GM18951 (cell line): Measurements from ENCODE around the gene MNAT1.
"Not testable (repeated sequence)": the region's sequence is repeated elsewhere in the genome, so short reads cannot be mapped to it uniquely, and the experiment has no call there.

Experiments used
- POLR2A ChIP-seq: IDR thresholded peaks from 4 replicates; pipeline ENCODE4 v1.6.1; 2011; ENCODE audit warnings: mild to moderate bottlenecking; ENCODE audit not compliant: insufficient read length, insufficient read depth; ENCODE audit errors: extremely low read depth
- in situ Hi-C: fragments of 300-500 bp; cut with MboI; formaldehyde crosslinking; loops from one replicate; pipeline ENCODE4 v1.12.0; 2022; ENCODE audit warnings: low sequenced_read_pairs, mixed read lengths, inconsistent platforms; ENCODE audit not compliant: unreplicated experiment

The MNAT1 gene

DNA sequence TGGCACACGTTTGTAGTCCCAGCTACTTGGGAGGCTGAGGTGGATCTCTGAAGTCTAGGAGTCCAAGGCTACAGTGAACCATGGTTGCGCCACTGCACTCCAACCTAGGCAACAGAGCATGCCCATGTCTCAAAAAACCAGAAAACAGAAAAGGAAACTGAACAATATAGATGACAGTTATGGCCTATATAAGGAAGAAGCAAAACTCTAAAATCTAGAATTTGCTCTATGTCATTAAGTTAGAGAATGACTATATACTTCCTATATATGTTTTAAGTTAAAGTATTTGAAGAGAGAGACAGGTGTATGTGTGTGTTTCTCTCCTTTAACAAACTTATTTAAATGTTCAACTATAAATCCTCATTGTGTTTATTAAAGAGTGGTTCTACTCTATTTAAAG, 65.8 kb downstream of the MNAT1 start:
- no peak for TF ChIP-seq POLR2A
- in situ Hi-C loops: no loop called here

DNA sequence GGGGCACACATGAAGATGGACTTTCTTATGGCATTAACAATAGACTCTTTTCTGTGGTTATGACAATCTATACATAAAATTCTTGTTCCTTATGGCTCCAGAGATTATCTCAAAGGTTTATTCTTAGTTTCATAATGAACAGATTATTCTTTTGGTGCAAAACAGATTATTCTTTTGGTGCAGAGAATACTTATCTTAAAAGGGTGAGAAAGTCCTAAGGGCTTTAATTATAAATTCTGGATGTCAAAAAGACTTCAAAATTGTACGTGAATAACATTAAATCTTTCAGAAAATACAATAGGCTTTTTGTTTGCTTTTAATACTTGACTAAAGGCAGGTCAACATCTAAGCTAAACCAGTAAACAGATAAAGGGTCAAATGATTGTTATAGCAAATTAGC, 69.3 kb downstream of the MNAT1 start:
- in situ Hi-C loops: no loop called here
- TF ChIP-seq POLR2A: no peak

DNA sequence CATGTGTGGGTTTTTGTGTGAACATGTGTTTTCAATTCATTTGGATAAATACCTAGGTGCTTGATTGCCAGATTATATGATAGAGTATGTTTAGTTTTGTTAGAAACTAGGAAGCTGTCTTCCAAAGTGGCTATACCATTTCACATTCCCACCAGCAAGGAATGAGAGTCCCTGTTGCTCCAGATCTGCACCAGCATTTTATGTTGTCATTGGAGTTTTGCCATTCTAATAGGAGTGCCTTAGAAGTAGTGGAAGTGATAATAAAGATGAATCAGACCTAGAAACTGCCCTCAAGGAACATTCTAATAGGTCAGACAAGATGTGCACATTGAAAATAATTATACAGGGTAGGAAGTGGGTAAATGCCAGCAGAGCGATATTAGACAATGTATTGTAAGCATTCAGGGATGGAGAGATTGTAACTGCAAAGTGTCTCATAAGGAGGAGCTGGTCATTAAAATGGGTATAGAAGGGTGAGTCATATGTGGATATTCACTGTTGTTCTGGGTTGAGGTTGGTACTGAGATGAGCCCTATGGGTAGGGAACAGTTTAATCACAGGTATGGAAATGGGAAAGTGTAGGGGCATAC, 71.4 kb downstream of the MNAT1 start:
- no peak for TF ChIP-seq POLR2A
- in situ Hi-C loops: no loop called here

DNA sequence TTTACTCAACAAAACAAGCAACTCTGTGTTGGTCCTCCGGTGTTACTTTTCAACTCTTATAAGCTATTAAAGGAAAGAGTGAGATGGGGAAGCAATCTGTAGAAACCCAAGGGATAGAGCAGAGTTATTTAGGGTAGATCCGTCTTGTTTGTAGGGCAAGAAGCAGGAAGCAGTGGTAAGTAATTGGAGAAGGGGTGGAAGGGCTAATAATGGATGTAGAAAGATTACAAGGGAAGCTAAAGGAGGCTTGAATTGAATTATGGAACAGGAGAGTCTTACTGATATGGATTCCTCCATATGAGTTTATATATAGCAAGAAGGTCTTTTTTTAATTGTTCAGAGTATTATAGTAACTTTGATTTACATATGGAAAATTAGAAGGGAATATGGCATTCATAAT, 72.7 kb downstream of the MNAT1 start:
- no peak for TF ChIP-seq POLR2A
- in situ Hi-C loops: no loop called here

DNA sequence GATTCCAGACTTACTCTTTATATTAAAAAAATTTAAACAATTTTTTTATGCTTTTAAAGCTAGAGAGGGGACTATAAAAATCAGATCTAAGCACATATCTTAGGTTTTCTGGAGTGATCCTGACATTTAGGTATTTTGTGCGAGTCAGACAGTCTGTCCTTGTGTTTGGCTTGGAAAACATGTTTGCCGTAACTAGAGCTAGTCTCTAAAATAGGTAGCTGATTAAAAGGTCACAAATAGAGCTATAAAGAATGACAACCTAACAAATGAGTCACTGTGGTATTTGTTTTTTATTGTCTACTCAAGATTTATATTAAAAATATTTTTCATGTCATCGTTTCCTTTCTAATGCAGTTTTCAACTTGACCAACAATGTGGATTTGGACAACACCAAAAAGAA, 73.4 kb downstream of the MNAT1 start:
- in situ Hi-C loops: no loop called here
- no peak for TF ChIP-seq POLR2A

DNA sequence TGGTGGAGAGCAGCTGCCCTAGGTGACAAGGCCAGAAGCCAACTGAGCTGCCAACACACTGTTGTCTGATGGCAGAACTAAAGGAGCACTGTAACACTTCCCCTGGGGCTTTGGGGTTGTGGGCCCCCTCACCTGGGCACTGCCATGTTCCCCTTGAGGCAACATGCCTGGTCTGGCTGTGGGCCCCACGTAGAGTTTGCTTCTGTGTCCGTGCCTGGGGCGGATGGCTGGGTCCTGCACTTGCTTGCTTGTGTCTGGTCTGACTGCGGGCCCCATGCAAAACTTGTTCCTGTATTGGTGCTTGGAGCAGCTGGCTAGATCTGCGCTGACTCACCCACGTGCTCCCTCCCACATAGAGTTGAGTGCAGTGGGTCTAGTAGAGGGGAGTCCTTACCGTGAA, 78.4 kb downstream of the MNAT1 start:
- TF ChIP-seq POLR2A: no peak
- in situ Hi-C loops: no loop called here

DNA sequence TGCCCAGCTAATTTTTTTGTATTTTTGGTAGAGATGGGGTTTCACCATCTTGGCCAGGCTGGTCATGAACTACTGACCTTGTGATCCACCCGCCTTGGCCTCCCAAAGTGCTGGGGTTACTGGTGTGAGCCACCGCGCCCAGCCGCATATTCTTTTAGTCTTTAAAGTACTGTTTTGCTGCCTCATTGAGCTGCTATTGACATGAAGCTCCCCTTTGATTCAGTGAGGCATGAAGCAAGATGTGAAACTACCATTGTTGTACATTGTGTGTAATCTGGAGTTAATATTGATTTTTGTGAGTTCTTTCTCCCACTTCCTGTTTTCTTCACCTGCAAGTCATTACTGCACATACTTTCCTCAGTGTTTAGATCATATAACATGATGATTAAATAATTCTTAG, 80.8 kb downstream of the MNAT1 start:
- in situ Hi-C loops: no loop called here
- TF ChIP-seq POLR2A: no peak

DNA sequence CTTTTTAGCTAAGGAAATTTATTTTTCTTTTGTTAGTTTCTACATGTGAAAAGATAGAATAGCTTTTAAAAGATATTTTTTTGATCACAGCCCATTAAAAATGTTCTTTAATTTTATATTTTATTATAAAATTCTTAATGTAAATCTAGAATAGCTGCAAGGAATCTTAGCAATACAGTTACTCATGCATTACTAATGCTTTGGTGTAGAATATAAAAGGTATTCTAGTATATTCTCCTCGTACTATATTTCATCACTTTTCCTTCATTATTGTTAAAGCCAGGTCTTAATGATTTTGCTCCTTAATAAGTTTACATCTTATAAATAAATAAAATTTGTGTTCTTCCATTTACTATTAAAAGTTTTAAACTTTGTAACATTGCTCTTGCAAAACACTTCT, 82.6 kb downstream of the MNAT1 start:
- no peak for TF ChIP-seq POLR2A
- in situ Hi-C loops: no loop called here

DNA sequence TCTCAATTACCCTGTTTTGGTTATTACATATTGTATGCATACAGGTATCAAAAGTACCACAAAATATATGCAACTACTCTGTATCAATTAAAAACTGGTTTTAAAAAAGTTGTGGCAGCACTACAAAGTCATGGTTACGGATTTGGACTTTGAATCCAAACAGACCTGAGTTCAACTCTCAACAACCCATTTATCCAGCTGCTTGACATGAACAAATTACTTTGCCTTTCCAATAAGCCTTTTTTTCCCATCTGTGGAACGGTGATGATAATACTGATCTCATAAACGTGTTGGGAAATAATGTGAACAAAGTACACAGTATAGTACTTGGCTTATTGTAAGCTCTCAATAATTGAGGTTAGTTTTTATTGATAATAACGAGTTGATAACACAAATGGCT, 85.0 kb downstream of the MNAT1 start:
- in situ Hi-C loops: no loop called here
- no peak for TF ChIP-seq POLR2A

DNA sequence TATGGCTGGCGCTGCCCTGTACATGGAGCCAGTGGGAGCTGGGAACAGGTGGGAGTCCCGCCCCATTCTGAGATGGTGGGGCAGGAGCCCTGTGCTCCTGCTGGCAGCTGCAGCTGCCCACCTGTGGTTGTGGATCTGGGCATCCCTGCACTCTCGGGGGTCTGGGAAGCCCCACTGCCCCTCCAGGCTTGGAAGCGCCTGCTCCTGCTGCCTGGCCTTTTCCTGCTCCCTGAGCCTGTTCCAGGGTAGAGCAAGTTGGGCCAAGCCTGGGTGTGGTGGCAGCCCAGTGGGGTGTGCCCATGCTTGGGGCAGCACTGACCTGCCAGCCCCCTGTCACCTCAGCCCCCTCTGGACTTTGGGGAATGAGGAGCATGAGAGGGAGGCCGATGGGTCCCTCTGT, 104.0 kb downstream of the MNAT1 start:
- TF ChIP-seq POLR2A: no peak
- in situ Hi-C loops: no loop called here

DNA sequence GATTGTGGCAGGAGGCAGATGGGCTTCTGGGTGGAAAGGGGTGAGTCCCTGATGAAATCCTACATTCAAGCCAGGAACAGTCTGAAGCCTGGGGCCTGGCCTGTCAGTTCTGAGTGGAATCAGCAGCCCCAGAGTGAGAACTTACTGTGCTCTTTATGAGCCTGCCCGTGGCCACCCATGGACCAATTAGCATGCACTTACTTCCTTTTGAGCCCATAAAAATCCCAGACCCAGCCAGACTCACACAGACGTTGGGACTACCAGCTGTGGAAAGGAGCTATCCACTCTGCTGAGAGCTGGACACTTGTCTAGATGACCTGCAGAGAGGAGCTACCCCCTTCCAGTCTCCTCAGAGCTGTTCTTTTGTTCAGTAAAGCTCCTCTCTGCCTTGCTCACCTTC, 104.5 kb downstream of the MNAT1 start:
- in situ Hi-C loops: no loop called here
- TF ChIP-seq POLR2A: no peak

DNA sequence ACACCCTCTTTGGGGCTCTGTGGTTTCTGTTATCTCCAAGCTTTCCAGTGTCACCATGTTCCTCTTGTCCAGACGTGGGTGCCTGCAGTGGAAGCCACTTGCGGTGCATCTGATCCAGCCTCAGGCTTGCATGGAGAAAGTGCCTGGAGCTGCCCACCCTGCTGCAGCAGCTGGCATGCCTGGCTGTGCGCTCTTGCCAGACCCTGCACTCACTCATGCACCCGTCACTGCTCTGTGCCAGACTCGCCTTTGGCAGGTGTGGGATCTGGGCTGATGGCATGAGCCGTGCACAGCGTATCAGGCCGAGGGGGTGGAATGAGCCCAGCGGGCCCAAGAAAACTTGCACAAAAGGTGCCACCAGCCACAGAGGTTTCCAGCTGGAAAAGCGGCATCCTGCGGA, 105.1 kb downstream of the MNAT1 start:
- in situ Hi-C loops: no loop called here
- no peak for TF ChIP-seq POLR2A

DNA sequence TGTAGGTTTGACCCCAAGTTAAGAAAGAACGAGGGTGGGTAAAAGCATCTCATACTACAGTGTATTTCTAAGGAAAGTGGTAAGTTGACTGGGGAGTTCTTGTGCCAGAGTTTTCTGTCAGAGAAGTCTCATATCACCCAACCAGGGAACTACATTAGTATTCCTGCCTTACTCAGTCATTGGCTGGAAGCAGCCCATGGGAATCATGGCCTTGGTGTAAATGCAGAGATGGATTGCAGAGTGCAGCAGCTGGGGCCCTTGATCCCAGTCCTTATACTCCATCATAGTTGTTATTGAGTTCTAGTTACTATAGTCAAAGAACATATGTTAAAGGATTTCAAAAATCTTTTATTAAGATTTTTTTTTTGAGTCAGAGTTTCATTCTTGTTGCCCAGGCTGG, 105.8 kb downstream of the MNAT1 start:
- TF ChIP-seq POLR2A: no peak
- in situ Hi-C loops: no loop called here

DNA sequence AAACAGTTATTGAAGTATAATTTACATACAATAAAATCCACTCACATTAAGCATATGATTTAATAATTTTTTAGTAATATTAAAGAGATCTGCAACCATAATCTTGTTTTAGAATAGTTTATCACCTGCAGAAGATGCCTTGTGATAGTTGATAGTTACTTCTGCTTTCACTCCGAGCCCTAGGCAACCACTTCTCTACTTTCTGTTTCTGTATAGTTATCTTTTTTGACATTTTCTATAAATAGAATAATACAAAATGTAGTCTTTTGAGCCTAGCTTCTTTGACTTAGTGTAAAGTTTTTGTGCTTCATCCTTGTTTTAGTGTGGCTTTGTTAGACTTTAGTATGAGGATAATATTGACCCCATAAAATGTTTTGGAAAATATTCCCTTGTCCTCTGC, 111.0 kb downstream of the MNAT1 start:
- TF ChIP-seq POLR2A: no peak
- in situ Hi-C loops: no loop called here

DNA sequence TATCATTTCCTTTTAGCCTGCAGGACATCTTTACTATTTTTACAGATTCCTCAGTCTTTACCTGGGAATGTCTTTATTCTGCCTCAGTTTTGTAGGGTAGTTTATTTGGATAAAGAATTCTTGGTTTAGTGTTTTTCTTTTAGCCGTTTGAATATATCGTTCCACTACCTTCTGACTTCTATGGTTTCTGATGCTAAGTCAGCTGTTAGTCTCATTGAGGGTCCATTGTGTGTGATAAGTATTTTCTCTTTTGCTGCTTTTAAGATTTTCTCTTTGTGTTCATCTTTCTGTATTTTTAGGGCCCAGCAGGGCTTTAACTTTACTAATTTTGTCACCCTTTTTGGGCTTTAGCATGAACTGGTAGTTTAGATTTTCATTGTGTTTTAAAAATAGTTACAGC, 113.5 kb downstream of the MNAT1 start:
- TF ChIP-seq POLR2A: no peak
- in situ Hi-C loops: no loop called here

DNA sequence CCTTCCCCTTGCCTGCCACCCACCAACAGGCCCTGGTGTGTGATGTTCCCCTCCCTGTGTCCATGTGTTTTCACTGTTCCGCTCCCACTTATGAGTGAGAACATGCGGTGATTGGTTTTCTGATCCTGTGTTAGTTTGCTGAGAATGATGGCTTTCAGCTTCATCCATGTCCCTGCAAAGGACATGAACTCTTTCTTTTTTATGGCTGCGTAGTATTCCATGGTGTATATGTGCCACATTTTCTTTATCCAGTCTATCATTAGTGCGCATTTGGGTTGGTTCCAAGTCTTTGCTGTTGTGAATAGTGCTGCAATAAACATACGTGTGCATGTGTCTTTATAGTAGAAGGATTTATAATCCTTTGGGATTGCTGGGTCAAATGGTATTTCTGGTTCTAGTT, 117.1 kb downstream of the MNAT1 start:
- in situ Hi-C loops: not testable (repeated sequence)
